GM18520 (cell line): Measurements from ENCODE around the gene APAF1.
"Not testable (repeated sequence)": the region's sequence is repeated elsewhere in the genome, so short reads cannot be mapped to it uniquely, and the experiment has no call there.

Experiments used
- ATAC-seq: cut with Tn5 transposase; IDR thresholded peaks from one replicate; pipeline ENCODE4 v1.9.1; 2021; ENCODE audit not compliant: unreplicated experiment

APAF1 gene

GRCh38 chr12:98755855-98756254 is 110.8 kb downstream of the APAF1 start:
- ATAC-seq: not testable (repeated sequence)

- ATAC-seq: no peak
Observed at GRCh38 chr12:98757455-98757854, 112.4 kb downstream of the APAF1 start.

- ATAC-seq: no peak
Observed at GRCh38 chr12:98758331-98758730, 113.2 kb downstream of the APAF1 start.

- no peak for ATAC-seq
Observed at GRCh38 chr12:98763656-98764055, 118.6 kb downstream of the APAF1 start.

GRCh38 chr12:98767248-98767647 is 122.2 kb downstream of the APAF1 start:
- ATAC-seq: no peak

- no peak for ATAC-seq
Observed at GRCh38 chr12:98769068-98769467, 124.0 kb downstream of the APAF1 start.

- no peak for ATAC-seq
Observed at GRCh38 chr12:98770230-98770629, 125.1 kb downstream of the APAF1 start.

GRCh38 chr12:98771811-98772752 is 127.0 kb downstream of the APAF1 start:
- no peak for ATAC-seq

- no peak for ATAC-seq
Observed at GRCh38 chr12:98772818-98773217, 127.7 kb downstream of the APAF1 start.

GRCh38 chr12:98780261-98780660 is 135.2 kb downstream of the APAF1 start:
- ATAC-seq: no peak

GRCh38 chr12:98783420-98783819 is 138.3 kb downstream of the APAF1 start:
- no peak for ATAC-seq
